GM23248 (cell line): ENCODE data around the gene HOXA6. TPM values are rescaled to one million over a fixed set of nuclear protein-coding genes. Genes with fewer than 3 reads are reported as not detected.

Source experiments
- DNase-seq: peaks from one replicate; pipeline ENCODE4 v3.0.0-alpha.2; 2015
- H2AFZ ChIP-seq: fragments of 200-600 bp; sonication (generic); 2 replicates; pipeline ENCODE4 v1.6.1; 2016; ENCODE audit warnings: antibody characterized with exemption
- H3F3A ChIP-seq: fragments of 200-600 bp; sonication (generic); 2 replicates; pipeline ENCODE4 v1.6.1; 2016; ENCODE audit warnings: mild to moderate bottlenecking, antibody characterized with exemption, mixed run types; ENCODE audit not compliant: insufficient read depth
- H3K27ac ChIP-seq: fragments of 200-600 bp; sonication (generic); 2 replicates; pipeline ENCODE4 v1.5.1; 2016; ENCODE audit warnings: mild to moderate bottlenecking
- H3K27me3 ChIP-seq: fragments of 200-600 bp; sonication (generic); replicated peaks from 2 replicates; pipeline ENCODE4 v1.6.1; 2016; ENCODE audit warnings: mild to moderate bottlenecking; ENCODE audit not compliant: insufficient read depth
- H3K36me3 ChIP-seq: fragments of 200-600 bp; sonication (generic); 2 replicates; pipeline ENCODE4 v1.6.1; 2016; ENCODE audit warnings: low read depth, mild to moderate bottlenecking
- H3K4me1 ChIP-seq: fragments of 200-600 bp; sonication (generic); 2 replicates; pipeline ENCODE4 v1.6.1; 2016; ENCODE audit warnings: mild to moderate bottlenecking; ENCODE audit not compliant: insufficient read depth
- H3K4me2 ChIP-seq: fragments of 200-600 bp; sonication (generic); one replicate; pipeline ENCODE4 v1.6.1; 2016; ENCODE audit warnings: mild to moderate bottlenecking; ENCODE audit not compliant: unreplicated experiment
- H3K4me3 ChIP-seq: fragments of 200-600 bp; sonication (generic); 2 replicates; pipeline ENCODE4 v1.5.1; 2016; ENCODE audit warnings: mild to moderate bottlenecking
- H3K79me2 ChIP-seq: fragments of 200-600 bp; sonication (generic); 2 replicates; pipeline ENCODE4 v1.6.1; 2016; ENCODE audit warnings: mild to moderate bottlenecking; ENCODE audit not compliant: insufficient read depth
- H3K9ac ChIP-seq: fragments of 200-600 bp; sonication (generic); 2 replicates; pipeline ENCODE4 v1.6.1; 2016; ENCODE audit warnings: mild to moderate bottlenecking
- H3K9me2 ChIP-seq: fragments of 200-600 bp; sonication (generic); 2 replicates; pipeline ENCODE4 v1.6.1; 2016; ENCODE audit warnings: mixed run types, mild to moderate bottlenecking, moderate library complexity; ENCODE audit not compliant: insufficient read depth
- H3K9me3 ChIP-seq: fragments of 200-600 bp; sonication (generic); one replicate; pipeline ENCODE4 v1.6.1; 2017; ENCODE audit warnings: low read depth
- H4K20me1 ChIP-seq: fragments of 200-600 bp; sonication (generic); 2 replicates; pipeline ENCODE4 v1.6.0; 2016; ENCODE audit not compliant: insufficient read depth
- EZH2 ChIP-seq: fragments of 200-600 bp; sonication (generic); IDR thresholded peaks from 2 replicates; pipeline ENCODE4 v1.6.1; 2018; ENCODE audit warnings: antibody characterized with exemption, mild to moderate bottlenecking; ENCODE audit not compliant: insufficient read depth, poor library complexity, severe bottlenecking
- EZH2phosphoT487 ChIP-seq: fragments of 200-600 bp; sonication (generic); IDR thresholded peaks from 2 replicates; pipeline ENCODE4 v1.6.1; 2018; ENCODE audit warnings: antibody characterized with exemption, moderate library complexity, mild to moderate bottlenecking, low read depth; ENCODE audit not compliant: insufficient read depth
- WGBS, 2 experiments: methylation state at CpG; one replicate each; pipeline ENCODE4 v1.1.6; 2015 to 2017; ENCODE audit warnings: low lambda C conversion rate in 2 of 2, low coverage in 1 of 2; ENCODE audit errors: missing lambda C conversion rate in 2 of 2; 5-methylcytosine and 5-hydroxymethylcytosine counted together
- in situ Hi-C: fragments of 300-500 bp; cut with MboI; formaldehyde crosslinking; loops from 2 replicates; pipeline ENCODE4 v1.15.0; 2020
- polyA plus RNA-seq: library from polyadenylated mRNA; unstranded; fragments of >200 nt; fragmentation: Nextera tagmentation; extraction: Ambion mirVana; gene quantifications from 2 replicates; pipeline ENCODE4 v1.2.1, GENCODE V29; 2016
- total RNA-seq: library from RNA; depleted of rRNA; stranded (reverse); fragments of >200 nt; shearing (Covaris generic); gene quantifications from 2 replicates; pipeline ENCODE4 v1.2.3, GENCODE V29; 2014

The HOXA6 gene
- total and polyA plus RNA-seq, 2 experiments from 2014 or later, result 3.2 to 3.5 TPM

- Histone ChIP-seq H3K27me3 (0 out of 2 replicates have a peak, but pooled peaks cover 10% of the 10 kb centered on the region), H4K20me1 (no peaks in the 10 kb centered on the region), H3K27ac (no peak overlapping the region), H2AFZ (peak overlapping the region; percentile 84), H3F3A (peaks cover 5% of the 10 kb centered on the region; the same call in 1 of the 2 replicates), H3K9me2 (no peaks in the 10 kb centered on the region), H3K79me2 (no peaks in the 10 kb centered on the region), H3K4me3 (peak overlapping the region; percentile 74), H3K9me3 (no peaks in the 10 kb centered on the region), H3K4me1 (no peaks in the 10 kb centered on the region), H3K4me2 (peak overlapping the region; percentile 83), H3K9ac (peak overlapping the region; percentile 74), H3K36me3 (no peaks in the 10 kb centered on the region)
- TF ChIP-seq EZH2, result no peak
- no peak for TF ChIP-seq EZH2phosphoT487
- 93 to 94% methylated on average over 28 to 29 of the region's 29 CpGs for WGBS, 2 experiments
- DNase-seq, result no peak
- in situ Hi-C loops, result loop anchor here (10.0 kb wide), 1 partner anchor 901 kb away; no protein-coding TSS in a partner anchor
Measured at GRCh38 chr7:27193335-27194001, 45.9 kb upstream of the HOXA6 start.

DNA sequence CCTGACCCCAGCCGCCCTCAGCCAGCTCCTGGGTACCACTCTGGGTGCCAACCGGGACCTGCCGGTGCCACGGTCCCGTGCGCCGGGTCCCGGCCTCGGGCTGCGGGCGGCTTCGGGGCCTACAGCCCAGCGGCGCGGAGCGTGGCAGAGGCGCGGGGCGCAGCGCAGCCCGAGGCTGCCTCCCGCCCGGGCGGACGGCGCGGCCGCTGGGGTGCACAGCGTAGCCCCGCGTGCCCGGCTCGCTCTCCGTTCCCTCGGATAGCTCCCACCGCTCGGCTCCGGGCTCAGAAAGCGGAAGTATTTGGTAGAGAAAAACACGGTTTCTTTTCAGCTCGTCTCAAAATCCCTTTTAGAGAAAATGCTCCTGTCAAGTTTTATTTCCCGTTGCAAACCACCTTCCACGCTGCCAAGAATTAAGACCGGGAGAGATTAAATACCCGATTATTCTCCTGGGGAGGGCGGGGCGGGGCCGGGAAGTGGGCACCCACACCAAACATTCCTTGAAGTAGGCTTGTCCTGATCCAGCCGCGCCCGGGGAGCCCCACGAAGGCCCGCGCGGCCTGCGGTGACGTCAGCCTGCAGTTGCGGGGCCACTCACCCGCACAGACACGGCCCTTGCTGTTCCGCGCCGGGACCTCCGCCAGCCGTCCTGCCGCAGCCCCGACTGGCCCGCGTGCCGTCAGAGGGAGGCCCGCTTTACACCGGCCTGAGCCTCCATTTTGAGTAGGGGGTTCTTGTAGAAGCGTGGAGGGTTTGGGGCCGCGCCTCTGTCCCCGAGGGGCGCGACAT is 45.2 kb upstream of the HOXA6 start:
- peak overlapping the region; percentile 74 for H3K9ac ChIP-seq
- peak overlapping the region; percentile 74 for H3K4me3 ChIP-seq
- no peaks in the 10 kb centered on the region for H3K36me3 ChIP-seq
- H3K27me3 ChIP-seq, result 0 out of 2 replicates have a peak, but pooled peaks cover 5% of the 10 kb centered on the region
- no peak overlapping the region for H3K27ac ChIP-seq
- H4K20me1 ChIP-seq, result no peaks in the 10 kb centered on the region
- 14 to 18% methylated on average over 63 to 65 of the region's 78 CpGs for WGBS, 2 experiments
- TF ChIP-seq EZH2 (no peak), EZH2phosphoT487 (no peak)
- peak; percentile 66 for DNase-seq
- H3K4me2 ChIP-seq, result peak overlapping the region; percentile 83
- H3K4me1 ChIP-seq, result no peaks in the 10 kb centered on the region
- H3K79me2 ChIP-seq, result no peaks in the 10 kb centered on the region
- in situ Hi-C loops, result loop anchor here (10.0 kb wide), 1 partner anchor 902 kb away; no protein-coding TSS in a partner anchor
- peak overlapping the region; percentile 84 for H2AFZ ChIP-seq
- H3F3A ChIP-seq, result peaks cover 5% of the 10 kb centered on the region; the same call in 1 of the 2 replicates
- H3K9me2 ChIP-seq, result no peaks in the 10 kb centered on the region
- H3K9me3 ChIP-seq, result no peaks in the 10 kb centered on the region

DNA sequence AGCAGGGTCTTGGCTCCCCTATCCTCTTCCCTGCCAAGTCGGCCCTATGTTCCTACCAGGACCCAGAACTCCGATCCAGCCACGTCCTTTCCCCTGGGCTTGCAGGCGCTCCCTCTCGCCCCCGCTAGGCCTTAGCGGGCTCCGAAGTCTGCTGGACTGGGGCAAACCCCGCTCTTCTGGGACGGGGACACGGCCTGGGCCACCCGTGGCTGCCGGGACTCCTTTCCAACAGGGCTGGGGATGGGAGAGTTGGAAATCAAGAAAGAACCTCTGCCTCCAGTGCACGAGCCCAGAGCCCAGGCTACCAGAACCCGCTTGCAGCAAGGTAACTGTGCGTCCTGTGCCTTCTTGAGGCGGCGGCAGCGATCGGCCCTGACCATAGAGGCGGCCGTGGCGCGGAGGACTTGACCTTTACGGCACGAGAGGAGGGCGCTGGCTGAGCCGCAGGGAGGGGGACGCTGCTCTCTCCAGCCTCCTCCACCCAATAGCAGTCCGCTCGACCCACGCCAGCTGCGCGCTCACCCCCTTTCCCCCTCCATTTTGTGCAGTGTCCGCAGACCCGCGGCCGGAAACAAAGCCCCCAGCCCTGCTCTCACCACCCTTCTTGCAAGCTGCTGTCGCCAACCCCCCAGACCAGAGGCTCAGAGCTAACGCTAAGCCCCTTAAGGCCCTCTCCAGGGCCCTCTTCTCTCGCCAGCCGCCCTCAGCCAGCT is 44.4 kb upstream of the HOXA6 start:
- H3K79me2 ChIP-seq, result no peaks in the 10 kb centered on the region
- no peaks in the 10 kb centered on the region for H3K27me3 ChIP-seq
- peak overlapping the region; percentile 74 for H3K9ac ChIP-seq
- no peak overlapping the region for H3K27ac ChIP-seq
- H3K4me2 ChIP-seq, result peak overlapping the region; percentile 83
- no peaks in the 10 kb centered on the region for H4K20me1 ChIP-seq
- H3K9me2 ChIP-seq, result no peaks in the 10 kb centered on the region
- no peaks in the 10 kb centered on the region for H3K36me3 ChIP-seq
- TF ChIP-seq EZH2phosphoT487, result no peak
- TF ChIP-seq EZH2, result no peak
- peaks cover 2% of the 10 kb centered on the region; the same call in 1 of the 2 replicates for H3F3A ChIP-seq
- no peak for DNase-seq
- in situ Hi-C loops, result loop anchor here (10.0 kb wide), 1 partner anchor 903 kb away; no protein-coding TSS in a partner anchor
- H3K9me3 ChIP-seq, result no peaks in the 10 kb centered on the region
- H2AFZ ChIP-seq, result peak overlapping the region; percentile 84
- WGBS, 2 experiments, result 90 to 94% methylated on average over 35 to 42 of the region's 42 CpGs
- H3K4me3 ChIP-seq, result peak overlapping the region; percentile 74
- no peaks in the 10 kb centered on the region for H3K4me1 ChIP-seq

DNA sequence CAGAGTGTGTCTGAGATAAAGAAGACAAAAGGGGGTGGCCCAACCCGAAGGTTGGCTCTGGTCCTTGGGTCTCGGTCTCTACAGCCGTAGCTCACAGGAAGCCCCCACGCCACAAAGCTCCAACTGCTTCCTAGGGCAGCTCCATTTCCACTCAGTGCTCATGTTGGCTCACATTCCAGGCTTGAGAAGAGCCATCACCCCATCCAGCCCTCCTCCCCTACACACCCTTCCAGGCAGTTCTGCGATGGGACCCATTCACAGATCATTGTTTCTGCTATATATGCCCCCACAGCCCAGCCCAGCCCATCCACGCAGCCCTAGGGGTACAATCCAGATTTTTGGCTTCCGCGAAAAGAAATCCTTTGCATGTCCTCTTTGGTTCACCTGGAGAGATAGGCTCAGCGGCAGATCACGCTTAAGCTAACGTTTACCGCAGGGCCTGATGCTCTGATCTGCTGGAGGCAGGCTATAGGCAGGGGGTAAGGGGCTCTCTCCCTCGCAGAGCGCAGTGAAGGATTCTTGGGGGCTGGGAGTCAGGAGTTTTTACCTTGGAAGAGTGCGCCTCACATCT is 43.7 kb upstream of the HOXA6 start:
- H3K36me3 ChIP-seq, result no peaks in the 10 kb centered on the region
- no peaks in the 10 kb centered on the region for H3K79me2 ChIP-seq
- H3K9me3 ChIP-seq, result no peaks in the 10 kb centered on the region
- no peak overlapping the region for H3K4me3 ChIP-seq
- H2AFZ ChIP-seq, result no peak overlapping the region
- in situ Hi-C loops, result loop anchor here (10.0 kb wide), 1 partner anchor 904 kb away; no protein-coding TSS in a partner anchor
- H3K9ac ChIP-seq, result no peak overlapping the region
- H3K27ac ChIP-seq, result no peak overlapping the region
- no peaks in the 10 kb centered on the region for H3K4me1 ChIP-seq
- H3F3A ChIP-seq, result peaks cover 7% of the 10 kb centered on the region; the same call in 1 of the 2 replicates
- H3K27me3 ChIP-seq, result no peaks in the 10 kb centered on the region
- no peaks in the 10 kb centered on the region for H3K9me2 ChIP-seq
- TF ChIP-seq EZH2 (no peak), EZH2phosphoT487 (no peak)
- DNase-seq, result no peak
- H4K20me1 ChIP-seq, result no peaks in the 10 kb centered on the region
- 97 to 98% methylated on average over 15 of the region's 15 CpGs for WGBS, 2 experiments
- H3K4me2 ChIP-seq, result no peak overlapping the region
